ENCODE data around the gene ESRRA.
"Not testable (repeated sequence)": the region's sequence is repeated elsewhere in the genome, so short reads cannot be mapped to it uniquely, and the experiment has no call there.

ESRRA gene

GRCh38 chr11:64314146-64314804 is 9.0 kb downstream of the ESRRA start:
- no peak for DNase-seq (ENCODE audit: low spot score)

DNA sequence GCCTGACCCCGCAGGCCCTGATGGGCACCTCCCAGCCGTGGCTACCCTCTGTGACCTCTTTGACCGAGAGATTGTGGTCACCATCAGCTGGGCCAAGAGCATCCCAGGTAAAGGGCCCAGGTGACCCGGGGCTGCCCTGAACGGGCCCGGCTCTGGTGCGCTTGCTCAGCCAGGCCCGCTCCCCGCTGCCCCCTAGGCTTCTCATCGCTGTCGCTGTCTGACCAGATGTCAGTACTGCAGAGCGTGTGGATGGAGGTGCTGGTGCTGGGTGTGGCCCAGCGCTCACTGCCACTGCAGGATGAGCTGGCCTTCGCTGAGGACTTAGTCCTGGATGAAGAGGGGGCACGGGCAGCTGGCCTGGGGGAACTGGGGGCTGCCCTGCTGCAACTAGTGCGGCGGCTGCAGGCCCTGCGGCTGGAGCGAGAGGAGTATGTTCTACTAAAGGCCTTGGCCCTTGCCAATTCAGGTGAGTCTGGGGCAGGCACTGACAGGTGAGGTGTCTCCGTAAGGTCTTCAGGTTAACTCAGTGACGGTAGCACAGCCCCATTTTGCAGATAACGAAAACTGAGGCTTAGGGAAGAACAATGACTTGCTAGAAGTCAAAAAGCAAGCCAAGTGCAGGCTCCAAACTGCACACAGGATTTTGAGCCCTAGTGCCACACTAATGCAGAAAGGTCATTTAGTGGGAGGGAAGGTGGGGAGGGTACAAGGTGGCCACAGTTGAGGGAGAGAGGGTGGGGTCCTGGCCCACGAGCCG is 9.7 kb downstream of the ESRRA start:
- no peak for DNase-seq (ENCODE audit: low spot score)

GRCh38 chr11:64315667-64316526 is 10.6 kb downstream of the ESRRA start:
- DNase-seq (ENCODE audit: low spot score) = not testable (repeated sequence)

GRCh38 chr11:64316672-64317324 is 11.5 kb downstream of the ESRRA start:
- no peak for DNase-seq (ENCODE audit: low spot score)

DNA sequence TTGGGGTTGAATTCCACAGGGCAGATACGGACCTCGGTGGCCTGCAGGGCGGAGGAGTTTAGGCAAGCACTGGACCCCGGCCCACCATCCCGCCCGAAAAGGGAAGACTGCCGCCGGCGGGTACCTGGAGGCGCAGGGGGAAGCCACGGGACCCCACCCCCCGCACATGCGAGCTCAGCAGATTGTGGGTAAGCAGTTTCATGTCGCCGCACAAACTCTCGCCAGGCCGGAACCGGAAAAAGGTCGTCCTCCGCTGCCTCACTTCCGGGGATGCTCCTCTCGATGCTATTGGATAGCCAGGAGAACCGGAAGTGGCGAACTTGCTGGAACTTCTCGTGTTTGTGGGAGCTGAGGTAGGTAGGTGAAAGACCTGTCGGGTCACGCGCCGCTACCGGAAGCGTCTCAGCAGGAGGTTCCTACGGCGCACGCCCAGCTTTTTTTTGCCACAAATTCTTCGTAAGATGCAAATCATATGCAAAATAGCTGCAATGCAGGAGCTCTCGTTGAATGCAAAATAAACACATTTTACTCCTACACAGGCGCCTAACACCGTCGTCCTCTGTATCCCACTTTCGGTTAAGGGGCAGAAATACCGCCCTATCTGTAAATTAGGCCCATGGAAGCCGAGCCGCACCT is 12.1 kb downstream of the ESRRA start, which contains the start of gene TRMT112:
TRMT112 (minus strand) TSS at position 235 of the 636 bp plus-strand sequence; CDS start at position 202, 33 bp downstream.
- DNase-seq (ENCODE audit: low spot score) = peak; percentile 92

- DNase-seq (ENCODE audit: low spot score) = peak; percentile 99
Observed at GRCh38 chr11:64317961-64318765, 12.8 kb downstream of the ESRRA start, which contains the start of gene PRDX5. Gene PRDX5, plus strand, starts transcription at chr11:64318121. Its CDS starts 95 bp downstream, at chr11:64318216.

DNA sequence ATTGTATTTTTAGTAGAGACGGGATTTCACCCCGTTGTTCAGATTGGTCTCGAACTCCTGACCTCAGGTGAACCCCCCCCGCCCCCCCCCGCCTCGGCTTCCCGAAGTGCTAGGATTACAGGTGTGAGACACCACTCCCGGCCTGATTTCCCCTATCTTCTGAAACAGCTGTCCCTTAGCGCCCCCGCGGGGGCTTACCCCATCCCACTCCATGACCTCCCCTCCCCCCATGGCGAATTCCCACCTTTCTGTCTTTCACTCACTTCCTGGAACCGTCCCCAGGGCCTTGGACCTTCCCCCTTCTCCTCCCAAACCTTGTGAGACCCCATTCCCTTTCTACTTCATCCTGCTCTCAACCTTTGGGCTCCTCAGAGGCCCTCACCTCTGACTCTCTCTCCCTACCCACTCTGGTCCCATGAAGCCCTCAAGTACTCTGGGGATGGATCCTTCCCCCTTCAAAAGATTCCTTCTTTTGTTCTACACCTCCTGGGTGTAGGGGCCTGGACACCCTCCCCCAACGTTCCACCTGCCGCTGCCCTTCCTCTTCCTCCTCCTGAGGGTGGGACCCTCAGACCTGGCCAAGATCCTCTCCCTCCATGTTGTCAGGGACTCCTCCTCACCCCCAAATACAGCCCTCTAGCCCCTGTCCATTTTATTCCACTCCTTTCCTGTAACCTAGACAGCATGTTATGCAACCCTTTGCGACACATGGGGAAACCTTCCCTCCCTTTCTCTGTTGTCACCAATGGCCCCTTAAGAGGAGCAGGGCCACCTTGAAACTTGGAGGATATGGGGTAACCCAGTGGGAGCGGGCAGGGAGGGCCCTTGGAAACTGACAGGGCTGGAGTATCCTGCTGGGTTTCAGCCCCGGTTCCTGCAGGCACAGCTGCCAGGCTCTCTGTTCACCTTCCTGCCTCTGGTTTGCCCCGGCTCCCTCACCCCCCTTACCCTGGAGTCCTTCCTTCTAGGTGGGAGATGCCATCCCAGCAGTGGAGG is 13.7 kb downstream of the ESRRA start:
- no peak for DNase-seq (ENCODE audit: low spot score)

DNA sequence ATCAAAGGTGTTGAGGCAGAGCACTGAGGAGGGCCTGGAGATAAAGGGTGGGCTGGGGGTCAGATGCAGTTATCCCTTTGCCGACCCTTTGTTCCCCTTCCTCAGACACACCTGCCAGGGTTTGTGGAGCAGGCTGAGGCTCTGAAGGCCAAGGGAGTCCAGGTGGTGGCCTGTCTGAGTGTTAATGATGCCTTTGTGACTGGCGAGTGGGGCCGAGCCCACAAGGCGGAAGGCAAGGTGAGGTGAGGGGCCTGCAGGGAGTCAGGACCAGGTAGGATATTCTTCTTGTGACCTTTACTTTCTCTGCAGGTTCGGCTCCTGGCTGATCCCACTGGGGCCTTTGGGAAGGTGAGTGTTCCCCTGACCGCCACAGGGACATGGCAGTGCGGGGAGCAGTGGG is 15.2 kb downstream of the ESRRA start:
- DNase-seq (ENCODE audit: low spot score) = no peak

- DNase-seq (ENCODE audit: low spot score) = no peak
Observed at GRCh38 chr11:64321026-64321425, 15.7 kb downstream of the ESRRA start.

- no peak for DNase-seq (ENCODE audit: low spot score)
Observed at GRCh38 chr11:64321533-64321932, 16.2 kb downstream of the ESRRA start.

DNA sequence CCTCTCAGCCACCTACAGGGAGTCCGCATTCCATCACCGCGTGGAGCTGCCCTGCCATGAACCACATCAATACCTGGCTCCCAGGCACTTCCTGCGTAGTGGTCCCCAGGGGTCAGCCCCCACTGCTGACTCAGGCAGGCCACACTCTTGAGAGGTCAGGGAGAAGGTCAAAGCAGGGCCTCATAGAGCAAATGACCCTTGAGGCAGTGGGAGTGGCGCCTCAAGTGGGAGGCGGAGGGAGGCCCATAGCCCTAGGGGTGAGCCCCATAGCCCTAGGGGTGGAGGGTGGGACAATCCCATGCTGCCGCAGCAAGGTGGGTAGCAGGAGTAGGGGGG is 17.6 kb downstream of the ESRRA start:
- DNase-seq (ENCODE audit: low spot score) = no peak

- no peak for DNase-seq (ENCODE audit: low spot score)
Observed at GRCh38 chr11:64323373-64323772, 18.0 kb downstream of the ESRRA start.

GRCh38 chr11:64323984-64324383 is 18.7 kb downstream of the ESRRA start:
- DNase-seq (ENCODE audit: low spot score) = not testable (repeated sequence)

DNA sequence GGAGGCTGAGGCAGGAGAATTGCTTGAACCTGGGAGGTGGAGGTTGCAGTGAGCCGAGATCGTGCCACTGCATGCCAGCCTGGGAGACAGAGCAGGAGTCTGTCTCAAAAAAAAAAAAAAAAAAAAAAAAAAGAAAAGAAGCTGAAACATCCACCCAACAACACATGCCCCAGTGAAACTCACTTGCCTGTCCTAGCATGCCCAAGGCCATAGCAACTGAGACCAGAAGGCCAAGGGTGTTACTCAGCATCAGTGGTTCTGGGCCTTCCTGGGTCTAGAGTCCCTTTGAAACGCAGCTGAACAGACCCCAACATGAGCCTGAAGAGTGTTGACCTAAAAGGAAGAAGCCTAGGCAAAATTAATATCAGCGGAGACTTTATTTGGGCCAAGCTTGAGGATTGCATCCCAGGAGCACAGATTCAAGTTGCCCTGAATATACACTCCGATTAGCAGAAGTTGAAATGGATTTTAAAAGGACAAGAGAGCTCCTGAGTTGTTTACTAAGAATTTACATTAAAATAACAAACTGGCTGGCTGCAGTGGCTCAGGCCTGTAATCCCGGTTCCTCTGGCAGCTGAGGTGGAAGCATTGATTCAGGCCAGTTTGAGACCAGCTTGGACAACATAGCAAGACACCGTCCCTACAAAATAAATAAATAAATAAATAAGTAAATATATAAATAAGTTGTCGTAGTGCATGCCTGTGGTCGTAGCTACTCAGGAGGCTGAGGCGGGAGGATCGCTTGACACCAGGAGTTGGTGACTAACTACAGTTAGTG is 19.6 kb downstream of the ESRRA start:
- no peak for DNase-seq (ENCODE audit: low spot score)

DNA sequence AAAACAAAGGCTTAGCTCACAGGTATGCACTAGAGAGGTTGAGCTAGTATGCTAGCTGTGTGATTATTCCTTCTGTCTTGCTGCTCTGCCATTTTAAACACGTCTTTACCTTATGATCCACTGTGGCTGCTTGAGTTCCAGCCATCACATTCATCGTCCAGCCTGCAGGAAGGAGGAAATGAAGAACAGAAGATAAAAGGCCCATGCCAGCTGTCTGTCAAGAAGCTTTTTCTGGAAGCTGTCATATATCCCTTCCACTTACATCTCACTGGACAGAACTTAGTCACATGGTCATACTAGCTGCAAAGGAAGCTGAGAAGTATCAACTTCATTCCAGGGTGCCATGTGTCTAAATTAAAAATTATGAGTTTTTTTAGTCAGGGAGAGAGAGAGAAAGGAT is 22.1 kb downstream of the ESRRA start:
- DNase-seq (ENCODE audit: low spot score) = no peak

DNA sequence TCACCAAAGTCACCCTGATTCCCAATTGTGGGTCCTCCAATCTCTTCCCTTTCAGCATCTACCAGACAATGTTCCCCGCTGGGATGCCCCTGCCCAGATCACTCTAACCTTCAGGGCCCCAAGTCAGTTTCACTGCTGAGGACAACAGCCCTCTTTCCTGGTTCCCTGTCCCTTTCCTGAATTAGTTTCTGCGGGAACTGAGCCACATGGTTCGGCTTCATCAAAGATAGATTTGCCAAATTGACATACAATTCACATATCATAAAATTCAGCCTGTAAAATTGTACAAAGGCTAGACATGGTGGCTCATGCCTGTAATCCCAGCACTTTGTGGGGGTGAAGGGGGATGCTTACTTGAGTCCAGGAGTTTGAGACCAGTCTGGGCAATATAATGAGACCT is 22.7 kb downstream of the ESRRA start:
- no peak for DNase-seq (ENCODE audit: low spot score)

DNA sequence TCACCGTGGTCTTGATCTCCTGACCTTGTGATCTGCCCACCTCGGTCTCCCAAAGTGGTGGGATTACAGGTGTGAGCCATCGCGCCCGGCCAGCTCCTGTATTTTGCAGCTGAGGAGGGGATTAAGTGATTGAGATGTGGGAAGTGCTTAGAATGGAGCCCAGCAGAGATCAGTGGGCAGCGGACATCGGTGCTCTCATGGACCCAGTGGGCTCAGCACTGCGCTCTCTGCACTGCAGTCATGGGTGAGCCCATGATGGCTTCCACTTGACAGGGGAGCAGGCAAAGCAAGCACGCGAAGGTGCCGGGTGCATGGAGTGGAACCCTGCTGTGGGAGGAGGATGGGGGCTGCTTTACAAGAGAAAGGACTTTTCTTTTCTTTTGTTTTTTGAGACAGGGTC is 25.6 kb downstream of the ESRRA start:
- no peak for DNase-seq (ENCODE audit: low spot score)

GRCh38 chr11:64331569-64332371 is 26.4 kb downstream of the ESRRA start:
- DNase-seq (ENCODE audit: low spot score) = peak; percentile 88

Measured in AG08396 (cell line).